ENCODE results near the gene GINS2.

DNA sequence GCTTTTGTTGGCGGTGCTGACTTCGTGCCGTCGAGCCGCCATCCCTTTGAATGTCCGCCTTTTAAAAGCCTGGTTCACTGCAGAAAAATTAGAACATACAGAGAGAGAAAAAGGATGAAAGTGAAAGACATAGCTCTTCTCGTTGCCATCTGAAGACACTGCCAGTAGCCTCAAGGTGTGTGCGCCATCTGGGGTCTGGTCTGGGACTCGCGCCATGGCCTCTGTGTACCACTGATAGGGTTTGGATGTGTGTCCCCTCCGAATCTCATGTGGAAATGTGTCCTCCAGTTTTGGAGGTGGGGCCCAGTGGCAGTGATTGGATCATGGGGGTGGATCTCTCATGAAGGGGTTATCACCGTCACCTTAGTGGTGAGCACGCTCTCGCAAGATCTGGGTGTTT, 60.1 kb downstream of the GINS2 start:
- TF ChIP-seq, protein P1, sequence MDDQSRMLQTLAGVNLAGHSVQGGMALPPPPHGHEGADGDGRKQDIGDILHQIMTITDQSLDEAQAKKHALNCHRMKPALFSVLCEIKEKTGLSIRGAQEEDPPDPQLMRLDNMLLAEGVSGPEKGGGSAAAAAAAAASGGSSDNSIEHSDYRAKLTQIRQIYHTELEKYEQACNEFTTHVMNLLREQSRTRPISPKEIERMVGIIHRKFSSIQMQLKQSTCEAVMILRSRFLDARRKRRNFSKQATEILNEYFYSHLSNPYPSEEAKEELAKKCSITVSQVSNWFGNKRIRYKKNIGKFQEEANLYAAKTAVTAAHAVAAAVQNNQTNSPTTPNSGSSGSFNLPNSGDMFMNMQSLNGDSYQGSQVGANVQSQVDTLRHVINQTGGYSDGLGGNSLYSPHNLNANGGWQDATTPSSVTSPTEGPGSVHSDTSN (IDR thresholded peaks at IDR 0.05) = no peak
- TF ChIP-seq NFIC (IDR thresholded peaks at IDR 0.05; ENCODE audit: borderline replicate concordance) (no peak), RAD21 (IDR thresholded peaks at IDR 0.05; ENCODE audit: low read length) (no peak), TEAD4 (IDR thresholded peaks at IDR 0.05; ENCODE audit: borderline replicate concordance, insufficient read depth) (no peak), ELF1 (IDR thresholded peaks at IDR 0.05) (no peak), YY1 (IDR thresholded peaks at IDR 0.05; ENCODE audit: low read depth) (no peak), NRF1 (IDR thresholded peaks at IDR 0.05; ENCODE audit: low read depth, low read length) (no peak), TAF1 (IDR thresholded peaks at IDR 0.05; ENCODE audit: borderline replicate concordance, low read depth, low read length) (no peak), RFX5 (IDR thresholded peaks at IDR 0.05; ENCODE audit: low read length) (no peak), POLR2AphosphoS5 (IDR thresholded peaks at IDR 0.05; ENCODE audit: low read depth, low read length) (no peak), FOXM1 (IDR thresholded peaks at IDR 0.05; ENCODE audit: low read depth) (no peak), EZH2phosphoT487 (IDR thresholded peaks at IDR 0.05; ENCODE audit: borderline replicate concordance, low read depth) (no peak)
- TF ChIP-seq, protein P2, sequence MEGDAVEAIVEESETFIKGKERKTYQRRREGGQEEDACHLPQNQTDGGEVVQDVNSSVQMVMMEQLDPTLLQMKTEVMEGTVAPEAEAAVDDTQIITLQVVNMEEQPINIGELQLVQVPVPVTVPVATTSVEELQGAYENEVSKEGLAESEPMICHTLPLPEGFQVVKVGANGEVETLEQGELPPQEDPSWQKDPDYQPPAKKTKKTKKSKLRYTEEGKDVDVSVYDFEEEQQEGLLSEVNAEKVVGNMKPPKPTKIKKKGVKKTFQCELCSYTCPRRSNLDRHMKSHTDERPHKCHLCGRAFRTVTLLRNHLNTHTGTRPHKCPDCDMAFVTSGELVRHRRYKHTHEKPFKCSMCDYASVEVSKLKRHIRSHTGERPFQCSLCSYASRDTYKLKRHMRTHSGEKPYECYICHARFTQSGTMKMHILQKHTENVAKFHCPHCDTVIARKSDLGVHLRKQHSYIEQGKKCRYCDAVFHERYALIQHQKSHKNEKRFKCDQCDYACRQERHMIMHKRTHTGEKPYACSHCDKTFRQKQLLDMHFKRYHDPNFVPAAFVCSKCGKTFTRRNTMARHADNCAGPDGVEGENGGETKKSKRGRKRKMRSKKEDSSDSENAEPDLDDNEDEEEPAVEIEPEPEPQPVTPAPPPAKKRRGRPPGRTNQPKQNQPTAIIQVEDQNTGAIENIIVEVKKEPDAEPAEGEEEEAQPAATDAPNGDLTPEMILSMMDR (IDR thresholded peaks at IDR 0.05) = no peak
- TF ChIP-seq, protein P3, sequence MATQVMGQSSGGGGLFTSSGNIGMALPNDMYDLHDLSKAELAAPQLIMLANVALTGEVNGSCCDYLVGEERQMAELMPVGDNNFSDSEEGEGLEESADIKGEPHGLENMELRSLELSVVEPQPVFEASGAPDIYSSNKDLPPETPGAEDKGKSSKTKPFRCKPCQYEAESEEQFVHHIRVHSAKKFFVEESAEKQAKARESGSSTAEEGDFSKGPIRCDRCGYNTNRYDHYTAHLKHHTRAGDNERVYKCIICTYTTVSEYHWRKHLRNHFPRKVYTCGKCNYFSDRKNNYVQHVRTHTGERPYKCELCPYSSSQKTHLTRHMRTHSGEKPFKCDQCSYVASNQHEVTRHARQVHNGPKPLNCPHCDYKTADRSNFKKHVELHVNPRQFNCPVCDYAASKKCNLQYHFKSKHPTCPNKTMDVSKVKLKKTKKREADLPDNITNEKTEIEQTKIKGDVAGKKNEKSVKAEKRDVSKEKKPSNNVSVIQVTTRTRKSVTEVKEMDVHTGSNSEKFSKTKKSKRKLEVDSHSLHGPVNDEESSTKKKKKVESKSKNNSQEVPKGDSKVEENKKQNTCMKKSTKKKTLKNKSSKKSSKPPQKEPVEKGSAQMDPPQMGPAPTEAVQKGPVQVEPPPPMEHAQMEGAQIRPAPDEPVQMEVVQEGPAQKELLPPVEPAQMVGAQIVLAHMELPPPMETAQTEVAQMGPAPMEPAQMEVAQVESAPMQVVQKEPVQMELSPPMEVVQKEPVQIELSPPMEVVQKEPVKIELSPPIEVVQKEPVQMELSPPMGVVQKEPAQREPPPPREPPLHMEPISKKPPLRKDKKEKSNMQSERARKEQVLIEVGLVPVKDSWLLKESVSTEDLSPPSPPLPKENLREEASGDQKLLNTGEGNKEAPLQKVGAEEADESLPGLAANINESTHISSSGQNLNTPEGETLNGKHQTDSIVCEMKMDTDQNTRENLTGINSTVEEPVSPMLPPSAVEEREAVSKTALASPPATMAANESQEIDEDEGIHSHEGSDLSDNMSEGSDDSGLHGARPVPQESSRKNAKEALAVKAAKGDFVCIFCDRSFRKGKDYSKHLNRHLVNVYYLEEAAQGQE (IDR thresholded peaks at IDR 0.05; ENCODE audit: low read depth, low read length) = no peak
